GM12891 (cell line): ENCODE results near the gene PLPPR1.

Source experiments
- POLR2A ChIP-seq: IDR thresholded peaks from 2 replicates; pipeline ENCODE4 v1.6.1; 2011; ENCODE audit warnings: low read depth, low read length, control low read depth
- POLR2AphosphoS5 ChIP-seq: IDR thresholded peaks from 2 replicates; pipeline ENCODE4 v1.6.1; 2011; ENCODE audit warnings: low read depth, low read length, control low read depth
- TAF1 ChIP-seq: IDR thresholded peaks from 2 replicates; pipeline ENCODE4 v1.6.1; 2011; ENCODE audit warnings: low read depth, low read length, control low read depth

DNA sequence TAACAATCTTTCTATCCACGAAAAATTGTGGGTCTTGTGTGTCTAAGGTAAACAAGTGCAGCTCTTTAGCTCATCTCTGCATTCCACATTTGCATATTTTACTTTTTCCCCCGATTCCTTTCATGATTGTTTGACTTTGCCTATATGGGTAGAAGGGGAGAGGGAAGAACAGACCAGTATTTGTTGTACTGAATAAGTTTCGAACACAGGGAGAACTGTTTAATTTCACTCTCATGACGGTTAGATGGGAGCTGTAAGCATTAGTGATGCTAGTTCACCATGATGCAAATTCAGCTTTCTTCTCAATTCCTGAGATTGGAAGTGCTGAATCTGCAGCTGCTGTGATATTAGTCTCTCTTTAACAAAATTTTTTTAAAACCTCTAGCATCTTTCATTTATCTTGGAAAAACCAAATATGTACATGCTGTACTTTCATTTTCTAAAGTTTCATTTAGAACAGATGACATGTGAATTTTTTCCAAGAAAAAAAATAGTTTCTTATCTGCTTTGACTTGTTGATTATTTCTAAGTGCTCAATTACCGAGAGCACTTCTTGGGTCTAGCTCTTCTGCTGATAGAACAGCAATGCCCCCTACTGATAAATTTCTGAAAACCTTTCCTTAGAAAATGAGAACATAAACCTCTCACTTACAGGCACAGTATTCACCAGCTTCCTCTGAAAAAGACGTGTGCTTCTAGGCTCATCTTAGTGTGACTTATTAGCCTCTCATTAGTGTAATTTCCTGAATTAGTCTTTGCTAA is 206.8 kb downstream of the PLPPR1 start:
- TF ChIP-seq POLR2A (no peak), TAF1 (no peak), POLR2AphosphoS5 (no peak)
